Measurements from ENCODE around the gene TUBB2B.

Gene TUBB2B

GRCh38 chr6:3239110-3239830, 11.8 kb upstream of the TUBB2B start:
- Histone ChIP-seq H3K27ac (no peak overlapping the region), H3K4me3 (no peak overlapping the region)
- no peak for DNase-seq (ENCODE audit: low spot score)
- TF ChIP-seq, protein P1, sequence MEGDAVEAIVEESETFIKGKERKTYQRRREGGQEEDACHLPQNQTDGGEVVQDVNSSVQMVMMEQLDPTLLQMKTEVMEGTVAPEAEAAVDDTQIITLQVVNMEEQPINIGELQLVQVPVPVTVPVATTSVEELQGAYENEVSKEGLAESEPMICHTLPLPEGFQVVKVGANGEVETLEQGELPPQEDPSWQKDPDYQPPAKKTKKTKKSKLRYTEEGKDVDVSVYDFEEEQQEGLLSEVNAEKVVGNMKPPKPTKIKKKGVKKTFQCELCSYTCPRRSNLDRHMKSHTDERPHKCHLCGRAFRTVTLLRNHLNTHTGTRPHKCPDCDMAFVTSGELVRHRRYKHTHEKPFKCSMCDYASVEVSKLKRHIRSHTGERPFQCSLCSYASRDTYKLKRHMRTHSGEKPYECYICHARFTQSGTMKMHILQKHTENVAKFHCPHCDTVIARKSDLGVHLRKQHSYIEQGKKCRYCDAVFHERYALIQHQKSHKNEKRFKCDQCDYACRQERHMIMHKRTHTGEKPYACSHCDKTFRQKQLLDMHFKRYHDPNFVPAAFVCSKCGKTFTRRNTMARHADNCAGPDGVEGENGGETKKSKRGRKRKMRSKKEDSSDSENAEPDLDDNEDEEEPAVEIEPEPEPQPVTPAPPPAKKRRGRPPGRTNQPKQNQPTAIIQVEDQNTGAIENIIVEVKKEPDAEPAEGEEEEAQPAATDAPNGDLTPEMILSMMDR (IDR thresholded peaks at IDR 0.05), result no peak

- Histone ChIP-seq H3K4me3 (no peak overlapping the region), H3K27ac (peak overlapping the region in 1 of 2 donors; percentile 58)
- TF ChIP-seq, protein P1 (IDR thresholded peaks at IDR 0.05), result no peak
- no peak for DNase-seq (ENCODE audit: low spot score)
Measured at GRCh38 chr6:3237761-3238662, 10.6 kb upstream of the TUBB2B start.

DNA sequence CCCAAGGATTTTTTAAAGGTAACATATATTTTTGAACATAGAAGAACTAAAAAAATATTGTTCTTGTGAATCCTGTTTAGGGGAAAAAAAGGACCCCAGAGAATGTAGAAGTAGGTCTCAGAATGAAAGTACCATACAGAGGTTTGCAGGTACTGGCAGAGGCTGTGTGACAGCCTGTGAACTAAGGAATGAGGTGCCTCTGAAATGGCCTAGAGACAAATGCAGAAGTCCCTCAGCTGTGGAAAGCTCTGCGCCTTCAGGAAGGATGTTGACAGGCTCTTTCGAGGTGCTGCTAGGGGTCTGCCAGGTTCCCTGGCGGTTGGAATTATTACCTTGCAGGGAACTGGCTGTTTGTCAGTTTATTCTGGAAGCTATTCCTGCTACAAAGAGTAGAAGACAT, 8.6 kb upstream of the TUBB2B start:
- Histone ChIP-seq H3K27ac (no peak overlapping the region), H3K4me3 (no peak overlapping the region)
- TF ChIP-seq, protein P1 (IDR thresholded peaks at IDR 0.05), result no peak
- no peak for DNase-seq (ENCODE audit: low spot score)

GRCh38 chr6:3235486-3235885, 8.0 kb upstream of the TUBB2B start:
- no peak overlapping the region for H3K4me3 ChIP-seq
- TF ChIP-seq, protein P1 (IDR thresholded peaks at IDR 0.05), result no peak
- no peak overlapping the region for H3K27ac ChIP-seq
- no peak for DNase-seq (ENCODE audit: low spot score)

- TF ChIP-seq, protein P1 (IDR thresholded peaks at IDR 0.05), result no peak
- no peak for DNase-seq (ENCODE audit: low spot score)
- no peak overlapping the region for H3K27ac ChIP-seq
- no peak overlapping the region for H3K4me3 ChIP-seq
Measured at GRCh38 chr6:3233904-3234303, 6.5 kb upstream of the TUBB2B start.

DNA sequence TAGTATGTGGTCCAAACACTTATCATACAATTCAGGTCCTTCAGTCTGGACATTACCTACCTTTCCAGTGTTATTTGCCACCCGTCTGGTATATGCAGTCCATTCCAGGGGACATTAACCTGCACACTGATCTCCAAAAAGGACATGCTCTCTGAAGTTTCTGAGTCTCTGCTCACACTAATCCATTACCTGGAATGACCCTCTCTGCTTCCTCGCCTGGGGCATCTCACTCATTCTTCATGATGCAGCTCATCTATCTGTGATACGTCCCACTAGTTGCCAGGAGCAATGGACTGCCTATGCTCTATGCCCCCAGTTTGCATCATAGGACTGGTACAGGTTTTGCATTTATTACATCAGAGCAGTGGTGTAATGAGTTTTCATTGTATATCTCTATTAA, 5.9 kb upstream of the TUBB2B start:
- DNase-seq (ENCODE audit: low spot score), result no peak
- Histone ChIP-seq H3K4me3 (no peak overlapping the region), H3K27ac (no peak overlapping the region)
- TF ChIP-seq, protein P1 (IDR thresholded peaks at IDR 0.05), result no peak
